GM21576 (cell line): ENCODE measurements around the gene ZBTB7C.
A peak's percentile ranks its signal among the peaks of the same experiment; 100 is the strongest.

Experiments
- ATAC-seq: cut with Tn5 transposase; IDR thresholded peaks from one replicate; pipeline ENCODE4 v1.9.1; 2021; ENCODE audit warnings: mild to moderate bottlenecking, moderate library complexity; ENCODE audit not compliant: unreplicated experiment

Gene ZBTB7C

GRCh38 chr18:48018851-48019250 lies 390.3 kb downstream of the ZBTB7C start:
- no peak for ATAC-seq

- ATAC-seq, result no peak
Measured at GRCh38 chr18:48017635-48018034, 391.5 kb downstream of the ZBTB7C start.

GRCh38 chr18:48013162-48013561 lies 396.0 kb downstream of the ZBTB7C start:
- no peak for ATAC-seq

- ATAC-seq, result no peak
Measured at GRCh38 chr18:48011926-48012465, 397.2 kb downstream of the ZBTB7C start.

GRCh38 chr18:48010264-48010663 lies 398.9 kb downstream of the ZBTB7C start:
- no peak for ATAC-seq

GRCh38 chr18:48009116-48009745 lies 400.0 kb downstream of the ZBTB7C start:
- no peak for ATAC-seq

GRCh38 chr18:48007955-48008701 lies 401.1 kb downstream of the ZBTB7C start:
- peak; percentile 63 for ATAC-seq

GRCh38 chr18:48007381-48007780 lies 401.8 kb downstream of the ZBTB7C start:
- ATAC-seq, result no peak

- ATAC-seq, result no peak
Measured at GRCh38 chr18:48006415-48007175, 402.6 kb downstream of the ZBTB7C start.

GRCh38 chr18:48004577-48004976 lies 404.6 kb downstream of the ZBTB7C start:
- ATAC-seq, result no peak

- ATAC-seq, result no peak
Measured at GRCh38 chr18:48003426-48004349, 405.5 kb downstream of the ZBTB7C start.

GRCh38 chr18:48002933-48003365 lies 406.2 kb downstream of the ZBTB7C start:
- ATAC-seq, result no peak

- ATAC-seq, result no peak
Measured at GRCh38 chr18:48000701-48001100, 408.5 kb downstream of the ZBTB7C start.

- ATAC-seq, result no peak
Measured at GRCh38 chr18:47999801-48000248, 409.4 kb downstream of the ZBTB7C start.

- no peak for ATAC-seq
Measured at GRCh38 chr18:47997338-47997780, 411.8 kb downstream of the ZBTB7C start.

GRCh38 chr18:47996091-47996541 lies 413.1 kb downstream of the ZBTB7C start:
- ATAC-seq, result no peak

GRCh38 chr18:47995654-47996053 lies 413.5 kb downstream of the ZBTB7C start:
- no peak for ATAC-seq

GRCh38 chr18:47993409-47993808 lies 415.8 kb downstream of the ZBTB7C start:
- no peak for ATAC-seq

- ATAC-seq, result no peak
Measured at GRCh38 chr18:47992976-47993375, 416.2 kb downstream of the ZBTB7C start.

- no peak for ATAC-seq
Measured at GRCh38 chr18:47992266-47992665, 416.9 kb downstream of the ZBTB7C start.
